H1 (cell line): ENCODE data around the gene TMEM147. TPM values are rescaled to one million over a fixed set of nuclear protein-coding genes. Genes with fewer than 3 reads are reported as not detected.

Experiments
- CTCF ChIA-PET: fragments of 300-600 bp; sonication (Branson Sonifier 250); formaldehyde crosslinking; loops from one replicate; lab custom pipeline; 2021; ENCODE audit not compliant: partially characterized antibody; lab: Charles Lee
- POLR2A ChIA-PET: fragments of 300-600 bp; sonication (Branson Sonifier 250); formaldehyde crosslinking; loops from one replicate; lab custom pipeline; 2021; ENCODE audit warnings: inconsistent platforms; ENCODE audit not compliant: partially characterized antibody; lab: Charles Lee
- DNase-seq, 2 experiments: peaks; one replicate each; pipeline versions ENCODE4 v3.0.0 to v3.0.0-alpha.2; 2010 to 2022; ENCODE audit warnings: low spot score in 2 of 2, low read depth in 1 of 2, mixed read lengths in 1 of 2
- FAIRE-seq: peaks from 2 replicates; lab custom pipeline; 2011; peaks lifted over from hg19 to GRCh38; lab: Jason Lieb, UNC
- H2AFZ ChIP-seq: 2 replicates; pipeline ENCODE4 v1.8.1; 2012; ENCODE audit warnings: low read length, inconsistent platforms
- H2AK5ac ChIP-seq: 2 replicates; pipeline ENCODE4 v1.6.1; 2013; ENCODE audit warnings: low read depth, low read length
- H2BK120ac ChIP-seq: replicated peaks from 2 replicates; pipeline ENCODE3; 2013; ENCODE audit warnings: low read depth, low read length, inconsistent platforms
- H2BK12ac ChIP-seq: 2 replicates; pipeline ENCODE4 v1.6.1; 2013; ENCODE audit warnings: low read depth, low read length
- H2BK15ac ChIP-seq: 2 replicates; pipeline ENCODE4 v1.6.1; 2013; ENCODE audit warnings: low read length
- H2BK20ac ChIP-seq: 2 replicates; pipeline ENCODE4 v1.6.1; 2013; ENCODE audit warnings: low read length
- H2BK5ac ChIP-seq: 2 replicates; pipeline ENCODE4 v1.6.1; 2013; ENCODE audit warnings: low read depth, low read length
- H3K14ac ChIP-seq: 2 replicates; pipeline ENCODE4 v1.6.1; 2013; ENCODE audit warnings: inconsistent platforms; ENCODE audit not compliant: insufficient read length
- H3K18ac ChIP-seq: 2 replicates; pipeline ENCODE4 v1.6.1; 2013; ENCODE audit warnings: low read length; ENCODE audit errors: extremely low read depth
- H3K23ac ChIP-seq: 2 replicates; pipeline ENCODE4 v1.6.1; 2013; ENCODE audit warnings: inconsistent platforms; ENCODE audit not compliant: insufficient read length
- H3K23me2 ChIP-seq: 2 replicates; pipeline ENCODE4 v1.6.1; 2013; ENCODE audit warnings: low read depth, low read length
- H3K27ac ChIP-seq: 2 replicates; pipeline ENCODE4 v1.6.1; 2011; ENCODE audit warnings: low read depth, low read length, inconsistent platforms
- H3K27me3 ChIP-seq, 4 experiments: replicated peaks in 1 of 4; 1 replicate in 1 of 4; 2 replicates in 3 of 4; pipeline versions ENCODE4 v1.6.1 to v1.8.1; 2011 to 2013; ENCODE audit warnings: low read length in 3 of 4, mild to moderate bottlenecking in 3 of 4, inconsistent platforms in 2 of 4, mixed read lengths in 2 of 4, moderate library complexity in 1 of 4; ENCODE audit not compliant: control insufficient read depth in 3 of 4, insufficient read depth in 3 of 4; ENCODE audit errors: extremely low read depth in 1 of 4
- H3K36me3 ChIP-seq, 4 experiments: 2 replicates each; pipeline versions ENCODE4 v1.6.1 to v1.8.1; 2011 to 2013; ENCODE audit warnings: mild to moderate bottlenecking in 4 of 4, low read length in 3 of 4, moderate library complexity in 2 of 4, control low read depth in 1 of 4, inconsistent platforms in 1 of 4; ENCODE audit not compliant: insufficient read depth in 4 of 4, control insufficient read depth in 2 of 4
- H3K4ac ChIP-seq: replicated peaks from 2 replicates; pipeline ENCODE3; 2013; ENCODE audit warnings: low read length, low read depth, mixed read lengths, inconsistent platforms; ENCODE audit not compliant: insufficient read length
- H3K4me1 ChIP-seq, 4 experiments: replicated peaks in 1 of 4; 1 replicate in 1 of 4; 2 replicates in 3 of 4; pipeline versions ENCODE4 v1.6.1 to v1.8.1; 2011 to 2013; ENCODE audit warnings: low read length in 3 of 4, inconsistent platforms in 2 of 4, mixed read lengths in 1 of 4; ENCODE audit not compliant: insufficient read depth in 4 of 4, control insufficient read depth in 3 of 4
- H3K4me2 ChIP-seq, 2 experiments: 2 replicates each; pipeline versions ENCODE4 v1.6.1 to v1.8.1; 2011 to 2013; ENCODE audit warnings: low read depth in 2 of 2, low read length in 2 of 2, control low read depth in 1 of 2, inconsistent platforms in 1 of 2, mild to moderate bottlenecking in 1 of 2; ENCODE audit not compliant: insufficient read depth in 1 of 2
- H3K4me3 ChIP-seq, 4 experiments: fragments of 200-600, 300-600 bp in 1 of 4; sonication (generic), shearing (Covaris generic), sonication (Bioruptor Twin) in 1 of 4; 2 replicates each; pipeline versions ENCODE4 v1.5.1 to v1.8.1; 2011 to 2016; ENCODE audit warnings: low read length in 4 of 4, low read depth in 3 of 4, control low read depth in 2 of 4, inconsistent platforms in 2 of 4, mild to moderate bottlenecking in 2 of 4, mixed read lengths in 1 of 4, moderate library complexity in 1 of 4; ENCODE audit not compliant: insufficient read depth in 2 of 4; ENCODE audit errors: extremely low read depth in 1 of 4
- H3K56ac ChIP-seq: replicated peaks from 2 replicates; pipeline ENCODE3; 2013; ENCODE audit warnings: low read depth, mild to moderate bottlenecking, mixed read lengths, low read length, inconsistent platforms; ENCODE audit not compliant: insufficient read length
- H3K79me1 ChIP-seq: 2 replicates; pipeline ENCODE4 v1.6.1; 2013; ENCODE audit warnings: low read depth, low read length, control low read depth
- H3K79me2 ChIP-seq, 2 experiments: 2 replicates each; pipeline versions ENCODE4 v1.6.1 to v1.8.1; 2012 to 2013; ENCODE audit warnings: low read length in 2 of 2, mild to moderate bottlenecking in 2 of 2, inconsistent platforms in 1 of 2; ENCODE audit not compliant: insufficient read depth in 2 of 2, control insufficient read depth in 1 of 2
- H3K9ac ChIP-seq, 4 experiments: replicated peaks in 1 of 4; 1 replicate in 1 of 4; 2 replicates in 3 of 4; pipeline versions ENCODE4 v1.6.1 to v1.8.1; 2011 to 2013; ENCODE audit warnings: low read depth in 3 of 4, low read length in 3 of 4, control low read depth in 2 of 4, mild to moderate bottlenecking in 2 of 4, moderate library complexity in 2 of 4, inconsistent platforms in 1 of 4; ENCODE audit errors: extremely low read depth in 1 of 4
- H3K9me3 ChIP-seq, 2 experiments: 2 replicates each; pipeline versions ENCODE4 v1.6.1 to v1.8.1; 2012 to 2013; ENCODE audit warnings: mild to moderate bottlenecking in 2 of 2, moderate library complexity in 2 of 2, control low read depth in 1 of 2, inconsistent platforms in 1 of 2, low read depth in 1 of 2, low read length in 1 of 2, mixed read lengths in 1 of 2; ENCODE audit not compliant: insufficient read depth in 2 of 2
- H4K20me1 ChIP-seq, 2 experiments: replicated peaks in 1 of 2; 2 replicates each; pipeline versions ENCODE3 to v1.8.1; 2011 to 2013; ENCODE audit warnings: inconsistent platforms in 2 of 2, low read length in 2 of 2, mild to moderate bottlenecking in 1 of 2; ENCODE audit not compliant: insufficient read depth in 2 of 2, control insufficient read depth in 1 of 2
- H4K5ac ChIP-seq: 2 replicates; pipeline ENCODE4 v1.6.1; 2013; ENCODE audit warnings: low read length, low read depth, mixed read lengths, inconsistent platforms; ENCODE audit not compliant: insufficient read length
- H4K8ac ChIP-seq: 2 replicates; pipeline ENCODE4 v1.8.0; 2013; ENCODE audit warnings: mild to moderate bottlenecking, moderate library complexity, low read length, inconsistent platforms; ENCODE audit not compliant: insufficient read depth; ENCODE audit errors: extremely low read depth
- H4K91ac ChIP-seq: replicated peaks from 2 replicates; pipeline ENCODE3; 2013; ENCODE audit warnings: low read length, mixed read lengths, inconsistent platforms; ENCODE audit not compliant: insufficient read length
- BACH1 ChIP-seq: IDR thresholded peaks from 2 replicates; pipeline ENCODE4 v1.6.1; 2012; ENCODE audit warnings: low read length, improper control_type of control experiment
- CTBP2 ChIP-seq: IDR thresholded peaks from 2 replicates; pipeline ENCODE4 v1.7.0; 2011; ENCODE audit warnings: borderline replicate concordance, mild to moderate bottlenecking, moderate library complexity, mixed read lengths, low read length; ENCODE audit not compliant: insufficient read depth, insufficient read length
- POU5F1 ChIP-seq: IDR thresholded peaks from 2 replicates; pipeline ENCODE4 v1.6.1; 2011; ENCODE audit warnings: low read depth, mild to moderate bottlenecking, low read length, moderate library complexity
- RAD21 ChIP-seq, 2 experiments: IDR thresholded peaks in 1 of 2; conservative IDR thresholded peaks in 1 of 2; 2 replicates each; pipeline ENCODE4 v1.6.1; 2011; ENCODE audit warnings: low read depth in 2 of 2, low read length in 2 of 2, improper control_type of control experiment in 1 of 2, inconsistent platforms in 1 of 2, mild to moderate bottlenecking in 1 of 2, moderate library complexity in 1 of 2
- TAF1 ChIP-seq: IDR thresholded peaks from 2 replicates; pipeline ENCODE4 v1.6.1; 2011; ENCODE audit warnings: mild to moderate bottlenecking, low read depth, low read length
- TAF7 ChIP-seq: optimal IDR thresholded peaks from 2 replicates; pipeline ENCODE3; 2011; ENCODE audit warnings: low read depth, mild to moderate bottlenecking, inconsistent platforms, low read length, moderate library complexity, borderline replicate concordance
- TCF12 ChIP-seq: IDR thresholded peaks from 2 replicates; pipeline ENCODE4 v1.6.1; 2011; ENCODE audit warnings: low read depth, mild to moderate bottlenecking, low read length
- ZNF274 ChIP-seq: IDR thresholded peaks from 2 replicates; pipeline ENCODE4 v1.7.0; 2012; ENCODE audit warnings: low read length, borderline replicate concordance; ENCODE audit errors: extremely low read depth
- WGBS, 2 experiments: shearing (Covaris generic) in 1 of 2; methylation state at CpG; one replicate each; pipeline versions ENCODE4 v1.1.6 to v1.1.7; 2013 to 2015; ENCODE audit warnings: low lambda C conversion rate in 2 of 2, mixed read lengths in 2 of 2, inconsistent platforms in 1 of 2, low coverage in 1 of 2, missing lambda C conversion rate in 1 of 2; ENCODE audit not compliant: insufficient replicate concordance in 2 of 2, insufficient coverage in 1 of 2, insufficient read length in 1 of 2; ENCODE audit errors: extremely low coverage in 1 of 2, missing lambda C conversion rate in 1 of 2; 5-methylcytosine and 5-hydroxymethylcytosine counted together
- polyA plus RNA-seq, 7 experiments: library from polyadenylated mRNA; depleted of rRNA in 3 of 7; stranded (reverse) in 5 of 7; unstranded in 2 of 7; fragments of >200 nt in 5 of 7; fragments of 200-250 nt in 2 of 7; gene quantifications; 1 replicate in 5 of 7; 2 replicates in 1 of 7; 4 replicates in 1 of 7; pipeline versions ENCODE4 v1.2.1 to v1.2.3, GENCODE V29; 2011 to 2013; ENCODE audit warnings: missing spikeins in 2 of 7, mixed read lengths in 2 of 7
- total RNA-seq: library from RNA; stranded (reverse); fragmentation: NEBNext Ultra II Directional; extraction: Animal tissue kit (Norgen Biotek cat#: 25700); gene quantifications from 2 replicates; pipeline ENCODE4 v1.2.1, GENCODE V29; 2021
- TF ChIP-seq, protein P1 (sequence below): IDR thresholded peaks from 2 replicates; pipeline ENCODE4 v1.6.1; 2012; ENCODE audit warnings: inconsistent platforms

Gene TMEM147
- total and polyA plus RNA-seq, 2 of the 8 experiments (the other 6 are each of a cell fraction or from before 2014, with no cell fraction given) = 159 to 418 TPM

DNA sequence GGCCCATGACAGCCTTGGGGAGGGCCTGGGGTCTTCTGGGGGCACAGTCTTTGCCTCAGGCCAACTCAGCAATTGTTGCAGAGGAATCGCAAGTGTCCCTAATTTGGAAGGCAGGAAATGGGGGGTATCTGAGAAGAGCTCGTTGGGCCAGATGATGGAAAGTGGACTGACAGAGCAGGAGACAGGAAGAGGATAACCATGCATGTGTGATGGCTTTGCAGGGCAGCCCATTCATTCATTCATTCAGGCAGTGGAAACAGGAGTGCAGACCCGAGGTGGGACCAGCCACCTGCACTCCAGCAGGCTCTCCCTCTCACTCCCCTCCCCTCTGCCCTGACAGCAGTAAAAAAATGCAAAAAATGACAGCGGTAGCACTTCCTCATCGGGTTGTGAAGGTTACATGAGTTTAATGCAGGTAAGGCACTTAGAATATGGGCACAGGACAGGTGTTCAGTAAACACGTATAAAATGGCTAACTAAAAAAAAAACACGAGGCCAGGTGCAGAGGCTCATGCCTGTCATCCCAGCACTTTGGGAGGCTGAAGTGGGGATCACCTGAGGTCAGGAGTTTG lies 5.0 kb upstream of the TMEM147 start:
- no peak overlapping the region for H2BK15ac ChIP-seq
- H4K20me1 ChIP-seq = peaks cover 5 to 15% of the 10 kb centered on the region in 2 experiments
- POLR2A ChIA-PET = interaction anchor here (0.9 to 4.4 kb wide), 5 partner anchors 9 to 103 kb away, joined by 3 to 19 read pairs (median 4); no protein-coding TSS in a partner anchor
- no peak overlapping the region for H3K23ac ChIP-seq
- 94% methylated on average over 6 of the region's 7 CpGs; no CpG with 5 or more reads in 1 of the 2 experiments for WGBS, 2 experiments
- CTCF ChIA-PET = interaction anchor here (1.0 to 1.5 kb wide), 2 partner anchors 8 to 104 kb away, joined by 3 read pairs; no protein-coding TSS in a partner anchor
- H3K79me2 ChIP-seq = peaks cover 0 to 15% of the 10 kb centered on the region in 2 experiments; a peak in 2 of 4 replicates
- H2BK20ac ChIP-seq = no peak overlapping the region
- DNase-seq = no peak
- H2BK120ac ChIP-seq = no peak overlapping the region
- H4K5ac ChIP-seq = no peak overlapping the region
- H3K56ac ChIP-seq = no peak overlapping the region
- H3K18ac ChIP-seq = no peak overlapping the region
- no peak overlapping the region for H2BK5ac ChIP-seq
- H2BK12ac ChIP-seq = no peak overlapping the region
- H4K8ac ChIP-seq = no peak overlapping the region
- no peak for FAIRE-seq
- H3K9me3 ChIP-seq = no peaks in the 10 kb centered on the region
- H3K79me1 ChIP-seq = 0 out of 2 replicates have a peak, but pooled peaks cover 6% of the 10 kb centered on the region
- peaks cover 3% of the 10 kb centered on the region; the same call in 1 of the 2 replicates for H3K23me2 ChIP-seq
- peaks cover 0 to 12% (median 6%) of the 10 kb centered on the region in 4 experiments; a peak in 5 of 7 replicates for H3K4me1 ChIP-seq
- H3K4ac ChIP-seq = no peak overlapping the region
- peaks cover 0 to 9% (median 6%) of the 10 kb centered on the region in 4 experiments; a peak in 4 of 8 replicates for H3K36me3 ChIP-seq
- H3K27me3 ChIP-seq = no peaks in the 10 kb centered on the region
- H4K91ac ChIP-seq = no peak overlapping the region
- H2AFZ ChIP-seq = no peak overlapping the region
- H3K4me2 ChIP-seq = no peak overlapping the region
- no peak overlapping the region for H3K27ac ChIP-seq
- H3K14ac ChIP-seq = no peak overlapping the region
- no peak overlapping the region for H2AK5ac ChIP-seq
- H3K9ac ChIP-seq = no peak overlapping the region
- no peak overlapping the region for H3K4me3 ChIP-seq
- TF ChIP-seq BACH1 = no peak
- TF ChIP-seq POU5F1 = no peak
- TF ChIP-seq, protein P1, sequence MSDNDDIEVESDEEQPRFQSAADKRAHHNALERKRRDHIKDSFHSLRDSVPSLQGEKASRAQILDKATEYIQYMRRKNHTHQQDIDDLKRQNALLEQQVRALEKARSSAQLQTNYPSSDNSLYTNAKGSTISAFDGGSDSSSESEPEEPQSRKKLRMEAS = no peak
- no peak for TF ChIP-seq ZNF274
- TF ChIP-seq RAD21 (IDR thresholded peaks at IDR 0.05 in 1 of 2, conservative IDR thresholded peaks at IDR 0.05 in 1 of 2; ENCODE audit: low read depth in 2 of 2, low read length in 2 of 2) = no peak
- no peak for TF ChIP-seq TCF12
- no peak for TF ChIP-seq TAF7
- no peak for TF ChIP-seq CTBP2
- TF ChIP-seq TAF1 = no peak
